H1 (cell line): ENCODE data around the gene SLC30A9. TPM values are rescaled to one million over a fixed set of nuclear protein-coding genes. Genes with fewer than 3 reads are reported as not detected.

Experiments used
- CTCF ChIA-PET: fragments of 300-600 bp; sonication (Branson Sonifier 250); formaldehyde crosslinking; loops from one replicate; lab custom pipeline; 2021; ENCODE audit not compliant: partially characterized antibody; lab: Charles Lee
- POLR2A ChIA-PET: fragments of 300-600 bp; sonication (Branson Sonifier 250); formaldehyde crosslinking; loops from one replicate; lab custom pipeline; 2021; ENCODE audit warnings: inconsistent platforms; ENCODE audit not compliant: partially characterized antibody; lab: Charles Lee
- DNase-seq, 2 experiments: peaks; one replicate each; pipeline versions ENCODE4 v3.0.0 to v3.0.0-alpha.2; 2010 to 2022; ENCODE audit warnings: low spot score in 2 of 2, low read depth in 1 of 2, mixed read lengths in 1 of 2
- FAIRE-seq: peaks from 2 replicates; lab custom pipeline; 2011; peaks lifted over from hg19 to GRCh38; lab: Jason Lieb, UNC
- H2AFZ ChIP-seq: 2 replicates; pipeline ENCODE4 v1.8.1; 2012; ENCODE audit warnings: low read length, inconsistent platforms
- H2AK5ac ChIP-seq: 2 replicates; pipeline ENCODE4 v1.6.1; 2013; ENCODE audit warnings: low read depth, low read length
- H2BK120ac ChIP-seq: replicated peaks from 2 replicates; pipeline ENCODE3; 2013; ENCODE audit warnings: low read depth, low read length, inconsistent platforms
- H2BK12ac ChIP-seq: 2 replicates; pipeline ENCODE4 v1.6.1; 2013; ENCODE audit warnings: low read depth, low read length
- H2BK15ac ChIP-seq: 2 replicates; pipeline ENCODE4 v1.6.1; 2013; ENCODE audit warnings: low read length
- H2BK20ac ChIP-seq: 2 replicates; pipeline ENCODE4 v1.6.1; 2013; ENCODE audit warnings: low read length
- H2BK5ac ChIP-seq: 2 replicates; pipeline ENCODE4 v1.6.1; 2013; ENCODE audit warnings: low read depth, low read length
- H3K14ac ChIP-seq: 2 replicates; pipeline ENCODE4 v1.6.1; 2013; ENCODE audit warnings: inconsistent platforms; ENCODE audit not compliant: insufficient read length
- H3K18ac ChIP-seq: 2 replicates; pipeline ENCODE4 v1.6.1; 2013; ENCODE audit warnings: low read length; ENCODE audit errors: extremely low read depth
- H3K23ac ChIP-seq: 2 replicates; pipeline ENCODE4 v1.6.1; 2013; ENCODE audit warnings: inconsistent platforms; ENCODE audit not compliant: insufficient read length
- H3K23me2 ChIP-seq: 2 replicates; pipeline ENCODE4 v1.6.1; 2013; ENCODE audit warnings: low read depth, low read length
- H3K27ac ChIP-seq: 2 replicates; pipeline ENCODE4 v1.6.1; 2011; ENCODE audit warnings: low read depth, low read length, inconsistent platforms
- H3K27me3 ChIP-seq, 4 experiments: replicated peaks in 1 of 4; 1 replicate in 1 of 4; 2 replicates in 3 of 4; pipeline versions ENCODE4 v1.6.1 to v1.8.1; 2011 to 2013; ENCODE audit warnings: low read length in 3 of 4, mild to moderate bottlenecking in 3 of 4, inconsistent platforms in 2 of 4, mixed read lengths in 2 of 4, moderate library complexity in 1 of 4; ENCODE audit not compliant: control insufficient read depth in 3 of 4, insufficient read depth in 3 of 4; ENCODE audit errors: extremely low read depth in 1 of 4
- H3K36me3 ChIP-seq, 4 experiments: 2 replicates each; pipeline versions ENCODE4 v1.6.1 to v1.8.1; 2011 to 2013; ENCODE audit warnings: mild to moderate bottlenecking in 4 of 4, low read length in 3 of 4, moderate library complexity in 2 of 4, control low read depth in 1 of 4, inconsistent platforms in 1 of 4; ENCODE audit not compliant: insufficient read depth in 4 of 4, control insufficient read depth in 2 of 4
- H3K4ac ChIP-seq: replicated peaks from 2 replicates; pipeline ENCODE3; 2013; ENCODE audit warnings: low read length, low read depth, mixed read lengths, inconsistent platforms; ENCODE audit not compliant: insufficient read length
- H3K4me1 ChIP-seq, 4 experiments: replicated peaks in 1 of 4; 1 replicate in 1 of 4; 2 replicates in 3 of 4; pipeline versions ENCODE4 v1.6.1 to v1.8.1; 2011 to 2013; ENCODE audit warnings: low read length in 3 of 4, inconsistent platforms in 2 of 4, mixed read lengths in 1 of 4; ENCODE audit not compliant: insufficient read depth in 4 of 4, control insufficient read depth in 3 of 4
- H3K4me2 ChIP-seq, 2 experiments: 2 replicates each; pipeline versions ENCODE4 v1.6.1 to v1.8.1; 2011 to 2013; ENCODE audit warnings: low read depth in 2 of 2, low read length in 2 of 2, control low read depth in 1 of 2, inconsistent platforms in 1 of 2, mild to moderate bottlenecking in 1 of 2; ENCODE audit not compliant: insufficient read depth in 1 of 2
- H3K4me3 ChIP-seq, 4 experiments: fragments of 200-600, 300-600 bp in 1 of 4; sonication (generic), shearing (Covaris generic), sonication (Bioruptor Twin) in 1 of 4; 2 replicates each; pipeline versions ENCODE4 v1.5.1 to v1.8.1; 2011 to 2016; ENCODE audit warnings: low read length in 4 of 4, low read depth in 3 of 4, control low read depth in 2 of 4, inconsistent platforms in 2 of 4, mild to moderate bottlenecking in 2 of 4, mixed read lengths in 1 of 4, moderate library complexity in 1 of 4; ENCODE audit not compliant: insufficient read depth in 2 of 4; ENCODE audit errors: extremely low read depth in 1 of 4
- H3K56ac ChIP-seq: replicated peaks from 2 replicates; pipeline ENCODE3; 2013; ENCODE audit warnings: low read depth, mild to moderate bottlenecking, mixed read lengths, low read length, inconsistent platforms; ENCODE audit not compliant: insufficient read length
- H3K79me1 ChIP-seq: 2 replicates; pipeline ENCODE4 v1.6.1; 2013; ENCODE audit warnings: low read depth, low read length, control low read depth
- H3K79me2 ChIP-seq, 2 experiments: 2 replicates each; pipeline versions ENCODE4 v1.6.1 to v1.8.1; 2012 to 2013; ENCODE audit warnings: low read length in 2 of 2, mild to moderate bottlenecking in 2 of 2, inconsistent platforms in 1 of 2; ENCODE audit not compliant: insufficient read depth in 2 of 2, control insufficient read depth in 1 of 2
- H3K9ac ChIP-seq, 4 experiments: replicated peaks in 1 of 4; 1 replicate in 1 of 4; 2 replicates in 3 of 4; pipeline versions ENCODE4 v1.6.1 to v1.8.1; 2011 to 2013; ENCODE audit warnings: low read depth in 3 of 4, low read length in 3 of 4, control low read depth in 2 of 4, mild to moderate bottlenecking in 2 of 4, moderate library complexity in 2 of 4, inconsistent platforms in 1 of 4; ENCODE audit errors: extremely low read depth in 1 of 4
- H3K9me3 ChIP-seq, 2 experiments: 2 replicates each; pipeline versions ENCODE4 v1.6.1 to v1.8.1; 2012 to 2013; ENCODE audit warnings: mild to moderate bottlenecking in 2 of 2, moderate library complexity in 2 of 2, control low read depth in 1 of 2, inconsistent platforms in 1 of 2, low read depth in 1 of 2, low read length in 1 of 2, mixed read lengths in 1 of 2; ENCODE audit not compliant: insufficient read depth in 2 of 2
- H4K20me1 ChIP-seq, 2 experiments: replicated peaks in 1 of 2; 2 replicates each; pipeline versions ENCODE3 to v1.8.1; 2011 to 2013; ENCODE audit warnings: inconsistent platforms in 2 of 2, low read length in 2 of 2, mild to moderate bottlenecking in 1 of 2; ENCODE audit not compliant: insufficient read depth in 2 of 2, control insufficient read depth in 1 of 2
- H4K5ac ChIP-seq: 2 replicates; pipeline ENCODE4 v1.6.1; 2013; ENCODE audit warnings: low read length, low read depth, mixed read lengths, inconsistent platforms; ENCODE audit not compliant: insufficient read length
- H4K8ac ChIP-seq: 2 replicates; pipeline ENCODE4 v1.8.0; 2013; ENCODE audit warnings: mild to moderate bottlenecking, moderate library complexity, low read length, inconsistent platforms; ENCODE audit not compliant: insufficient read depth; ENCODE audit errors: extremely low read depth
- H4K91ac ChIP-seq: replicated peaks from 2 replicates; pipeline ENCODE3; 2013; ENCODE audit warnings: low read length, mixed read lengths, inconsistent platforms; ENCODE audit not compliant: insufficient read length
- BRCA1 ChIP-seq: IDR thresholded peaks from 2 replicates; pipeline ENCODE4 v1.6.1; 2012; ENCODE audit warnings: low read depth, low read length, improper control_type of control experiment
- CHD2 ChIP-seq: IDR thresholded peaks from 2 replicates; pipeline ENCODE4 v1.6.1; 2012; ENCODE audit warnings: low read length, improper control_type of control experiment
- CTCF ChIP-seq, 3 experiments: IDR thresholded peaks; 1 replicate in 2 of 3; 2 replicates in 1 of 3; pipeline versions ENCODE4 v1.5.1 to v1.6.1; 2011; ENCODE audit warnings: low read length in 3 of 3, mild to moderate bottlenecking in 3 of 3, inconsistent platforms in 2 of 3, low read depth in 1 of 3, moderate library complexity in 1 of 3; ENCODE audit not compliant: insufficient read depth in 1 of 3; ENCODE audit errors: control extremely low read depth in 1 of 3
- EGR1 ChIP-seq: IDR thresholded peaks from 2 replicates; pipeline ENCODE4 v1.6.1; 2011; ENCODE audit warnings: low read depth, low read length, borderline replicate concordance
- KDM4A ChIP-seq: IDR thresholded peaks from one replicate; pipeline ENCODE4 v1.7.1; 2012; ENCODE audit warnings: low read depth, mild to moderate bottlenecking, moderate library complexity, low read length, inconsistent platforms; ENCODE audit not compliant: severe bottlenecking
- KDM5A ChIP-seq: fragments of 200-600 bp; IDR thresholded peaks from 2 replicates; pipeline ENCODE4 v1.7.1; 2012; ENCODE audit warnings: mild to moderate bottlenecking, low read length, inconsistent platforms, mixed read lengths
- NRF1 ChIP-seq: IDR thresholded peaks from 2 replicates; pipeline ENCODE4 v1.6.1; 2011; ENCODE audit warnings: mild to moderate bottlenecking, low read depth, low read length, improper control_type of control experiment
- PHF8 ChIP-seq: fragments of 200-600 bp; sonication (generic); conservative IDR thresholded peaks from 2 replicates; pipeline ENCODE4 v1.7.1; 2012; ENCODE audit warnings: low read depth, mild to moderate bottlenecking, inconsistent platforms, low read length, moderate library complexity
- RNF2 ChIP-seq: fragments of 200-900, 300-1000 bp; sonication (generic); IDR thresholded peaks from 2 replicates; pipeline ENCODE4 v1.7.1; 2016; ENCODE audit warnings: borderline replicate concordance, low read depth, mild to moderate bottlenecking, antibody characterized with exemption, low read length; ENCODE audit not compliant: poor library complexity, severe bottlenecking; ENCODE audit errors: missing control alignments
- TAF7 ChIP-seq: optimal IDR thresholded peaks from 2 replicates; pipeline ENCODE3; 2011; ENCODE audit warnings: low read depth, mild to moderate bottlenecking, inconsistent platforms, low read length, moderate library complexity, borderline replicate concordance
- TCF12 ChIP-seq: IDR thresholded peaks from 2 replicates; pipeline ENCODE4 v1.6.1; 2011; ENCODE audit warnings: low read depth, mild to moderate bottlenecking, low read length
- polyA plus RNA-seq, 7 experiments: library from polyadenylated mRNA; depleted of rRNA in 3 of 7; stranded (reverse) in 5 of 7; unstranded in 2 of 7; fragments of >200 nt in 5 of 7; fragments of 200-250 nt in 2 of 7; gene quantifications; 1 replicate in 5 of 7; 2 replicates in 1 of 7; 4 replicates in 1 of 7; pipeline versions ENCODE4 v1.2.1 to v1.2.3, GENCODE V29; 2011 to 2013; ENCODE audit warnings: missing spikeins in 2 of 7, mixed read lengths in 2 of 7
- total RNA-seq: library from RNA; stranded (reverse); fragmentation: NEBNext Ultra II Directional; extraction: Animal tissue kit (Norgen Biotek cat#: 25700); gene quantifications from 2 replicates; pipeline ENCODE4 v1.2.1, GENCODE V29; 2021

Gene SLC30A9
- total and polyA plus RNA-seq, 2 of the 8 experiments (the other 6 are each of a cell fraction or from before 2014, with no cell fraction given), result 41.2 to 67.2 TPM

- Histone ChIP-seq H2AFZ (no peak overlapping the region), H2BK20ac (no peak overlapping the region), H4K91ac (no peak overlapping the region), H2BK5ac (no peak overlapping the region), H2BK120ac (no peak overlapping the region), H3K27ac (no peak overlapping the region), H3K23me2 (no peaks in the 10 kb centered on the region; the same call in 1 of the 2 replicates), H3K56ac (no peak overlapping the region), H3K79me1 (no peaks in the 10 kb centered on the region), H3K79me2 (peaks cover 6 to 59% of the 10 kb centered on the region in 2 experiments), H3K18ac (no peak overlapping the region), H3K4ac (no peak overlapping the region), H4K5ac (no peak overlapping the region), H4K20me1 (peaks cover 0 to 2% of the 10 kb centered on the region in 2 experiments), H3K4me1 (peaks cover 0 to 6% (median 2%) of the 10 kb centered on the region in 4 experiments; a peak in 2 of 7 replicates), H3K23ac (no peak overlapping the region), H3K4me2 (no peak overlapping the region), H4K8ac (no peak overlapping the region), H2AK5ac (no peak overlapping the region), H2BK12ac (no peak overlapping the region), H3K9ac (no peak overlapping the region), H3K9me3 (no peaks in the 10 kb centered on the region), H2BK15ac (no peak overlapping the region), H3K14ac (no peak overlapping the region), H3K4me3 (no peak overlapping the region), H3K27me3 (no peaks in the 10 kb centered on the region), H3K36me3 (peaks cover 0 to 64% (median 16%) of the 10 kb centered on the region in 4 experiments; a peak in 5 of 8 replicates)
- POLR2A ChIA-PET, result no interaction called here
- FAIRE-seq, result no peak
- TF ChIP-seq RNF2 (no peak), KDM5A (no peak), NRF1 (no peak), PHF8 (no peak), CTCF (IDR thresholded peaks at IDR 0.05; ENCODE audit: control extremely low read depth in 1 of 3, insufficient read depth in 1 of 3, low read depth in 1 of 3, low read length in 3 of 3) (no peak), KDM4A (no peak), CHD2 (no peak), TAF7 (no peak), BRCA1 (no peak), TCF12 (no peak), EGR1 (no peak)
- CTCF ChIA-PET, result no interaction called here
- DNase-seq, result no peak
Observed at GRCh38 chr4:41940834-41941233, 49.5 kb upstream of the SLC30A9 start.
